NT2/D1 (cell line): ENCODE data around the gene MED28.
"Not testable (repeated sequence)": the region's sequence is repeated elsewhere in the genome, so short reads cannot be mapped to it uniquely, and the experiment has no call there.

Experiments
- DNase-seq: peaks from one replicate; pipeline ENCODE4 v3.0.0-alpha.2; 2011; ENCODE audit warnings: low read depth, low spot score
- H3K27me3 ChIP-seq: 2 replicates; pipeline ENCODE4 v1.6.0; 2011; ENCODE audit warnings: mild to moderate bottlenecking; ENCODE audit not compliant: insufficient read length, insufficient read depth
- H3K36me3 ChIP-seq: 2 replicates; pipeline ENCODE4 v1.6.1; 2011; ENCODE audit warnings: mild to moderate bottlenecking, low read length, mixed read lengths; ENCODE audit not compliant: insufficient read depth, insufficient read length
- H3K4me1 ChIP-seq: 2 replicates; pipeline ENCODE4 v1.5.1; 2011; ENCODE audit not compliant: insufficient read depth, insufficient read length
- H3K4me3 ChIP-seq: 2 replicates; pipeline ENCODE4 v1.5.1; 2011; ENCODE audit warnings: low read depth; ENCODE audit not compliant: insufficient read length
- H3K9ac ChIP-seq: 2 replicates; pipeline ENCODE4 v1.6.0; 2011; ENCODE audit warnings: low read depth; ENCODE audit not compliant: insufficient read length
- H3K9me3 ChIP-seq: 2 replicates; pipeline ENCODE4 v1.5.1; 2011; ENCODE audit warnings: mild to moderate bottlenecking, low read length; ENCODE audit not compliant: insufficient read depth
- SUZ12 ChIP-seq: IDR thresholded peaks from 2 replicates; pipeline ENCODE4 v1.6.1; 2011; ENCODE audit not compliant: insufficient read length, insufficient read depth; ENCODE audit errors: extremely low read depth
- YY1 ChIP-seq: IDR thresholded peaks from 2 replicates; pipeline ENCODE4 v1.6.1; 2011; ENCODE audit not compliant: insufficient read length, insufficient read depth
- ZNF274 ChIP-seq: IDR thresholded peaks from 2 replicates; pipeline ENCODE4 v1.6.1; 2011; ENCODE audit warnings: mild to moderate bottlenecking, low read depth, low read length

The MED28 gene

DNA sequence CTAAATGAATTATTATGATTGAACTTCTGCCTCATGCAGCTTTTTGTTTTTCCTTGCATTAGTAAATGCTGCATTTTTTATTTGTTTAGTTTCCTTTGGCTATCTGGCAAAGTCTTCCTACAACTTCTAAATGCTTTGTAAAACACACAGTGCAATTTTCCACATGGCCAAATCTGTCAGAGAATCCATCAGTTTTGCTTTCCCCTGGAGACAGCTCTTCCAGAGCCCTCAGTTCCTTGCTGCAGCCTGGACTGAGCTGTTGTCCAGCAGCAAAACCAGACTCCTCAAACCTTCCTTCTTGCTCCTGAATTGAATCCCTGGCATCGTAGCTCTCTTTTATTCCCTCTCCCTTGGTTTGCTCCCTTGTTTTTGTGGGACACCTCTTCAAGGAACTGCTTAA is 42.6 kb downstream of the MED28 start:
- DNase-seq: no peak
- Histone ChIP-seq H3K4me3 (no peak overlapping the region), H3K4me1 (no peaks in the 10 kb centered on the region), H3K36me3 (no peaks in the 10 kb centered on the region), H3K9me3 (no peaks in the 10 kb centered on the region), H3K27me3 (no peaks in the 10 kb centered on the region), H3K9ac (no peak overlapping the region)
- TF ChIP-seq YY1: no peak
- TF ChIP-seq ZNF274: no peak
- no peak for TF ChIP-seq SUZ12

DNA sequence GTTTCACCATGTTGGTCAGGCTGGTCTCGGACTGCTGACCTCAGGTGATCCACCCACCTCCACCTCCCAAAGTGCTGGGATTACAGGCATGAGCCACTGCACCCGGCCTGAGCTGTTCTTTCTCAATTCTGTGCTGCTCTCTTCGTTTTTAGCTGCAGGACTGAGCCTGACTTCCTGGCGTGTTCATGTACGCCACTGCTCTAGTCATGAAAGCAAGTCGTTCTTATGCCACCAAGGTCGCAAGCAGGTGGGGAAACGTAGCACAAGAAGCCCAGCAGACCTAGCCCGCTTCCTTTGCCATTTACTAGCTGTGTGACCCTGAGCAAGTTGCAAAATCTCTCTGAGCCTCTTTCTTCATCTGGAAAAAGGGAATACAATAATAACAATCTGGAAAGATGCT is 43.4 kb downstream of the MED28 start:
- Histone ChIP-seq H3K36me3 (no peaks in the 10 kb centered on the region), H3K4me1 (no peaks in the 10 kb centered on the region), H3K4me3 (no peak overlapping the region), H3K9me3 (no peaks in the 10 kb centered on the region), H3K9ac (no peak overlapping the region), H3K27me3 (no peaks in the 10 kb centered on the region)
- TF ChIP-seq SUZ12: no peak
- TF ChIP-seq YY1: no peak
- no peak for TF ChIP-seq ZNF274
- no peak for DNase-seq

DNA sequence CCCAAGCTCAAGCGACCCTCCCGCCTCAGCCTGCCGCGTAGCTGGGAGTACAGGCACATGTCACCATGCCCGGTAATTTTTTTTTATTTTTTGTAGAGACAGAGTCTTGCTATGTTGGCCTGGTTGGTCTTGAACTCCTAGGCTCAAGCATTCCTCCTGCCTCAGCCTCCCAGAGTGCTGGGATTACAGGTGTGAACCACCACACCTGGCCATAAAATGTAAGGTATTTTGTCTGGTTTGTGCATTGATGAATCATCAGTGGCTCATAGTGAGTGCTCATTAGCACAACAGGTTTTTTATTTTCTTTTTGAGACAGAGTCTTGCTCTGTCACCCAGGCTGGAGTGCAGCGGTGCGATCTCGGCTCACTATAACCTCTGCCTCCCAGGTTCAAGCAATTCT is 44.8 kb downstream of the MED28 start:
- H3K27me3 ChIP-seq, H3K36me3 ChIP-seq, H3K9me3 ChIP-seq, DNase-seq, H3K4me1 ChIP-seq, H3K4me3 ChIP-seq, H3K9ac ChIP-seq: not testable (repeated sequence)

DNA sequence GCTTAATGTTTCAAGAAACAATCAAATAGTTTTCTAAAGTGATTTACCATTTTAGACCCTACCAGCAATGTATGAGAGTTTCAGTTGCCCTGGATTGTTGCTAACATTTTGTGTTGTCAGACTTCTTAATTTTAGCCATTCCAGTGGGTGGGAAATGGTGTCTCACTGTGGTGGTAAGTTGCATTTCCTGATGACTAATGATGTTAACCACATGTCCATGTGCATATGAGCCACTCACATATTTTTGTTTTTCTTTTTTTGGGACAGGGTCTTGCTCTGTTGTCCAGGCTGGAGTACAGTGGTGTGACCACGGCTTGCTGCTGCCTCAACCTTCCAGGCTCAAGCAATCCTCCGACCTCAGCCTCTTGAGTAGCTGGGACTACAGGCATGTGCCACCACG is 48.3 kb downstream of the MED28 start:
- Histone ChIP-seq H3K4me1 (peaks cover 3% of the 10 kb centered on the region), H3K9ac (no peak overlapping the region), H3K4me3 (no peak overlapping the region), H3K27me3 (no peaks in the 10 kb centered on the region), H3K36me3 (no peaks in the 10 kb centered on the region), H3K9me3 (no peaks in the 10 kb centered on the region)
- no peak for DNase-seq
- no peak for TF ChIP-seq SUZ12
- TF ChIP-seq ZNF274: no peak

DNA sequence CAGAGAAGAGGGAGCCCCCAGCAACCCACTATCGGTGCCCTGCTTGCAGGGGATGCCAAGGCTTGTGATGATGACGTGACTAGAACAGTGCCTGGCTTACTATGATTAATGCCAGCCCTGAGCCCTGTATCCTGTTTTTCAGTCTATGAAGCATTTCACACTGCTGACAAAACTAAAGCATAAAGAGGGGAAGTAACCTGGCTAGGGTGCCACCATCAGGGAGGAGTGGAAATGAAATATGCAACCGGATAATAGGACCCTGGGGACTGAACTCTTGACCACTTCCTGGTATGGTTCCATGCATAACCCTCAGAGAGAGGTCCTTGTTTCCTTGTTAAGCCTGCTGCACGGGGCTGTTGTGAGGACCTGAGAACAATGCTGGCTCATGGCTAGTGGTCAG is 50.3 kb downstream of the MED28 start:
- Histone ChIP-seq H3K27me3 (no peaks in the 10 kb centered on the region), H3K36me3 (no peaks in the 10 kb centered on the region), H3K9ac (no peak overlapping the region), H3K4me1 (peaks cover 3% of the 10 kb centered on the region), H3K4me3 (no peak overlapping the region), H3K9me3 (no peaks in the 10 kb centered on the region)
- DNase-seq: no peak
- TF ChIP-seq ZNF274 (no peak), YY1 (no peak), SUZ12 (no peak)

DNA sequence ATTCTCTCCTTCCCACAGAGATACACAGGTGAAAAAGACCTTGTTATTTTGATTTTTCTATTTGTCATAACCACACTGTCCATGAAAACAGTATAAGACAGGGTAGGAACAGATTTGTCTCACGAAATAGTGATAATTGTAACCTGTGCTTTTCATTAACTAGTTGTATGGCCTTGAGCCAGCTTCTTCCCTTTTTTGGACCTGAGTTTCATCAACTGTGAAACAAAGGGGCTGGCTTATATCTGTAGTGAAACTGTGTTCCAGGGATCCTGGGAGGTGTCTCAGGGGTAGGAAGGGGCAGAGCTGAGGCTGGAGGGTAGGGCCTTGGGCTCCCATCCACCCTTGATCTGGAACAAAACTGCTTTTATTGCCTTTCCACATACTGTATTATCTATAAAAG is 50.9 kb downstream of the MED28 start:
- Histone ChIP-seq H3K9me3 (no peaks in the 10 kb centered on the region), H3K4me3 (no peak overlapping the region), H3K9ac (no peak overlapping the region), H3K27me3 (no peaks in the 10 kb centered on the region), H3K36me3 (no peaks in the 10 kb centered on the region), H3K4me1 (peaks cover 3% of the 10 kb centered on the region)
- no peak for TF ChIP-seq ZNF274
- TF ChIP-seq YY1: no peak
- TF ChIP-seq SUZ12: no peak
- no peak for DNase-seq

DNA sequence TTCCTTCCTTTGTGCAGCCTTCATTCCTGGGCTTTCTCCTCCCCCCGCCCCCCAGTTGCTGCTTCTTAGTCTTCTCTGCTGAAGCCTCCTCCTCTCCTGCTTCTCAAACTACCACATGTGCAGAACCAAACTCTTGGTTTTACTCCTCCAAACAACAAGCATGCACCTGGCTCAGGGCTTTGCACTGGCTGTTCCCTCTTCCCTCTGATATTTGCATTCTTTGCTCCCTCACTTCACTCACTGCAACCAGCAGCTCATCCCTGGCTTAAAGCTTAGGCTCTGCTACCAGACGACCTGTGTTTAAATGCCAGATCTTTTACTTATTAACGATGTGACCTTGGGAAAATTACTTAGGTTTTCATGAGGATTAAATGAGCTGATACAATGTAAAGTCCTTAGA is 51.4 kb downstream of the MED28 start:
- no peaks in the 10 kb centered on the region for H3K27me3 ChIP-seq
- TF ChIP-seq SUZ12: no peak
- TF ChIP-seq YY1: no peak
- no peak for TF ChIP-seq ZNF274
- no peak overlapping the region for H3K9ac ChIP-seq
- H3K9me3 ChIP-seq: no peaks in the 10 kb centered on the region
- no peak for DNase-seq
- H3K4me3 ChIP-seq: no peak overlapping the region
- peaks cover 3% of the 10 kb centered on the region for H3K4me1 ChIP-seq
- no peaks in the 10 kb centered on the region for H3K36me3 ChIP-seq

DNA sequence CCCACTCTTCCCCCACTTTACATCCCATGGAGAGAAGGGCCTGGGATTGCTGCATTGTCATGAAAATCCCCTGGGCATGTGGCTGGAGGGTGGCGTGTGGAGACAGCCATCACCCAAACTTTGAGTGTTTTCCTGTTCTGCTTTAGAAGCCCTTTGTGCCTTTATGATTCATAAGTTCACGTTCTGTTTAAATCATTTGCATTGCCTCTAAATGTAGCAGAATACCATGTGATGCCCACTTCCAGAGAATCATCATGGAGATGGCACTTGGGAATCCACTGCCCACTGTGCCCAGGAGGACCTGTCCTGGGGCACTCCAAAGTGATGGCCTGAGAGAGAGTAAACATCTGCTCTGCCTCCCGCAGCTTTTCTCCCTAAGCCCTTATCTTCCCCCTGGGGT is 52.8 kb downstream of the MED28 start:
- TF ChIP-seq SUZ12: no peak
- no peak for TF ChIP-seq ZNF274
- no peak for TF ChIP-seq YY1
- no peak overlapping the region for H3K4me3 ChIP-seq

More for the DNA sequence above, 52.8 kb downstream of the MED28 start:
- H3K36me3 ChIP-seq: no peaks in the 10 kb centered on the region
- H3K4me1 ChIP-seq: peaks cover 3% of the 10 kb centered on the region
- H3K9ac ChIP-seq: no peak overlapping the region
- DNase-seq: no peak
- no peaks in the 10 kb centered on the region for H3K9me3 ChIP-seq
- H3K27me3 ChIP-seq: no peaks in the 10 kb centered on the region
